GM19328 (cell line): ENCODE data around the gene SRCIN1.
"Not testable (repeated sequence)": the region's sequence is repeated elsewhere in the genome, so short reads cannot be mapped to it uniquely, and the experiment has no call there.

Experiments used
- ATAC-seq: cut with Tn5 transposase; IDR thresholded peaks from one replicate; pipeline ENCODE4 v1.9.1; 2021; ENCODE audit warnings: mild to moderate bottlenecking, moderate library complexity; ENCODE audit not compliant: unreplicated experiment

Gene SRCIN1

GRCh38 chr17:38546396-38546795 is 59.4 kb downstream of the SRCIN1 start:
- ATAC-seq, result no peak

- ATAC-seq, result no peak
These were observed 60.1 kb downstream of the SRCIN1 start for GRCh38 chr17:38545531-38546225.

DNA sequence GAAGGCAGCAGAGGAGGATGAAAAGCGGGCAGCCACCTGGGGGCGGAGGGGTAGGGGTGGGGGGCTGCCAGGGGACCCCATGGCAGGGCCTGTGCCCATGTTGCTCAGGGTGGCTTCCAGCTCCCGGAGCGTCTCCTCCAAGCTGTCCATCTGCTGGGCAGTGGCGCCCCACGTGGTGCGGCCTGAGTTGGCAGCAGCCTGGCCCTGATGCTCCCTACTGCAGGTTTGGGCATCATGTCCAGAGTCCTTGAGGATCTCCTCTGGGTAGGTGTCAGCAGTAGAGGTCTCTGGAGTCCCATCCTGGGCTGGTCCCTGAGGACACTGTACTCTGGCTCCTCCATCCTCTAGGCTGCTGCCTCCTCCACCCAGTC is 60.9 kb downstream of the SRCIN1 start:
- no peak for ATAC-seq

DNA sequence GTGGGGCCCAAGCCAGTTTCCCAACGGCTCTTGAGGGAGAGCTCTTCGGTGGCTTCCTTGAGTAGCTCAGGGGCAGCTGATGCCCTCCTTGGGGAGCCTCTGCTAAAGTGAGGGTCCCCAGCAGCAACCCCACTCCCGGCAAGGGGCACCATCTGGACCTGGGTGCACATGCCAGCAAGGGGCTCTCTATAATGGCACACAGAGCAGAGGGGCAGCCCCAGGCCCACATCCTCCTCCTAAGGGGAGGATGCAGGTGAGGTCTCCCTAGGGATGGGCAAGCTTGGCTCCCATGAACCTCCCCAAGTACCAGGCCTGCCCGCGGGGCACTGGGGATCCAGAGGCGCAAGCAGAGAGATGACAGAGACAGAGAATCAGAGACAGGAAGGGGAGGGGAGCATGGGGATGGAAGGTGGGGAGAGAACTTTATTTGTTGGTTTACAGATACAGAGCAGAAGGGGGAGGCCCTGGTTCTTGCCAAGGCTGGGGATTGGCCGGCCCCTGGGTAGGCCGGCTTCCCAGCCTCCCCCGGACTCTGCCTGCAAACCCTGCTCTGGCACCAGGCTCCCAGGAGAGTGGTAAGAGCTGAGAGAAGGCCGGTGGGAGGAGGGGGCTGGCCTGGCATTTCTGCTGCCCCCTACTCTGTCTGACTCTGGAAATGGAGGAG is 61.4 kb downstream of the SRCIN1 start:
- ATAC-seq, result no peak

GRCh38 chr17:38543403-38544174 is 62.2 kb downstream of the SRCIN1 start:
- ATAC-seq, result no peak

DNA sequence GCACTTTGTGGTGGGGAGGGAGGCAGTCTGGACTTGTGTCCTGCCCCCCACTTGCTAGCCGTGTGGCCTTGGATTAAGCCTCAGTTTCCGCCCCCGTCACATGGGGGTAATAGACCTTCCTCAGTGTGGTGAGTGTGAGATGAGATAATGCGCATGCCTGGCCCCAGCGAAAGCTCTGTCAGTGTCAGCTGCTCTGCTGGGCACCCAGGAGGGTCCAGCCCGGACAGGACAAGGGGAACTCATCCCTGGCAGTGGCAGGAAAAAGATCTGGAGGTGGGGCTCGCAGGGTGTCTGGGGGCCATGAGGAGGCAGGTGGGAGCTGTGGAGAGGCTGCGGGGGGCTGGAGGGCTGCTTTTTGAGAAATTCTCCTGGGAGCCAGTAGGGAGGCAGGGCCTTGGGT is 63.5 kb downstream of the SRCIN1 start:
- ATAC-seq, result no peak

DNA sequence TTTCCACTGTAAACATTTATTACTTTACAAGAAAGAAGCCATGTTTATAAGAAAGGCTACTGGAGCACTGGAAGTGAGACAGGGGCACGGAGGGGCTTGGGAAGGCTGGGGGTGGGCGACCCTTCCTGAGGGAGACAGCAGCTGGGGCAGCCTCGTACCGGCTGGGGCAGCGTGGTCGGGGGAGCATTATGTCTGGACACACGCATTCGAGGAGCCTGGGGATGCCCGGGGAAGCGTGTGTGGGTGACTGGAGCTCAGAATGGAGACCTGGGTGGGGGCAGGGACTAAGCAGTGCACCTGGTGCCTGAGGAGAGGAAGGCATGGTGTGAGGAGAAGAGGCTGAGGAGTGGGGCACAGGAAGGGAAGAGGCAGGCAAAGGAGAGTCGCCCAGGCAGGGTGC is 64.5 kb downstream of the SRCIN1 start:
- no peak for ATAC-seq

DNA sequence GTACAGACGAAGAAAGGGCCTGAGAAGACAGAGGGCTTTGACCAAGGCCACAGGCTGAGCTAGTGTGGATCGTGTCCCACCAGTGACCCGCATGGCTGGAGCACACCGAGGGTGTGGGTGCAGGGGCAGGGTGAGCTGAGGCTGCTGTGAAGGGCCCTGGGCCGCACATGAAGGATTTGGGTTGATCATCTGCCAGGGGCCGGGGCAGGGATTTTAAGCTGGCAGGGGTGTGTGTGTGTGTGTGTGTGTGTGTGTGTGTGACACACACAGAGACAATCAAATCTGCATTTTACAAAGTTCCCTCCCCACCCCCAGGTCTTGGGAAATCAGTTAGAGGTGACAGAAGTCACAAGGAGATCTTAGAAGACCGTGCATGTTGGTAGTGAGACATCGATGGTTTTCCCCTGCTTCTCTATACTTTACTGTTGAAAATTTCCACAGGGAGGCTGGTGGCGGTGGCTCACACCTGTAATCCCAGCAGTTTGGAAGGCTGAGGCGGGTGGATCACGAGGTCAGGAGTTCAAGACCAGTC is 65.2 kb downstream of the SRCIN1 start:
- ATAC-seq, result no peak

- ATAC-seq, result no peak
These were observed 66.4 kb downstream of the SRCIN1 start for GRCh38 chr17:38539386-38539785.

- ATAC-seq, result no peak
These were observed 66.8 kb downstream of the SRCIN1 start for GRCh38 chr17:38538906-38539305.

DNA sequence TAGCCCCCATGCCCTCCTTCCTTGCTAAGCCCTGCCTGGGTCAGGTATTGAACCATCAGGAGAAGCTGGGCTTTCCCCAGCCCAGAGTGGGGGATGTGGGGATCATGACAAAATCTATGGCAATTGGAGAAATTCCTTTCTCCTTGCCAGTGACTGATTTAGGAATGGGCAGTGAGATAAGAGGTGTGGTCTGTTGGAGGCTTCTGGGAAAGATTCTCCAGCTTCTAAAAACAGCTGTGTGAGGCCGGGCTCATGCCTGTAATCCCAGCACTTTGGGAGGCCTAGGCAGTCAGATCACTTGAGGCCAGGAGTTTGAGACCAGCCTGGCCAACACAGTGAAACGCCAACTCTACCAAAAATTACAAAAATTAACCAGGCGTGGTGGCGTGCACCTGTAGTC is 69.1 kb downstream of the SRCIN1 start:
- no peak for ATAC-seq

DNA sequence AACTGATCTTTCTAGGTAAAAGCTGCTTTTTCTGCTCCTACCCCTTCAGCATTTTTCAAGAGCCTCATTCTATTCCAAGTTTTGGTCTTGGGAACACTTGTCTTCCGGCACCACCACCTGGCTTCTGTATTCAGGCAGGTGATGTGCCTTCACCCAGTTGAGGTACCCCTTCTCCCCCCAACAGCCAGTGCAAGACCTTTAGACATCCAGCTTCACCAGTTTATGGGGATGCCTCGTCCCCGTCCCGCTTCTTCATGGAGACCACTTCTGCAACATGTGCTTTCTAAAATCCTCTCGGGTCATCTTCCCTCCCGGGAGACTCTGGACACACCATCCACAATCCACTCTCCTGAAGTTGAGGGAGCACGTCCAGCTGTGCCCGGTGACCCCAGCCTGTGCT is 69.9 kb downstream of the SRCIN1 start:
- no peak for ATAC-seq

DNA sequence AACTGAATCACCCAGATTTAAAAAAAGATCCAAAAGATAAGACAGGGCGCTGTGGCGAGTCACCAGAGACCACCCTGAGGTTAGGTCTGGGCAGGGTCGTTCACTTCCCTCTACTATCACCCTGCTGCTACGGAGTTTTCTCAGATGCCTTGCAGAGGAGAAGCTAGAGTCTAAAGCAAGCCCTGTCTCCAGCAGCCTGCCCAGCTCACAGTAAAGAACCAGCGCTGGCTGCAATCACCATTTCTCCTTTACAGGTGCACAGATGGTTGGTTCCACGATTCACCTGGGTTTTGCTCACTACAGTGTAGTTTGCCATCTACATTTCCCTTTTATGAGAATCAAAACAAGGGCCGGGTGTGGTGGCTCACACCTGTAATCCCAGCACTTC is 71.3 kb downstream of the SRCIN1 start:
- ATAC-seq, result no peak

DNA sequence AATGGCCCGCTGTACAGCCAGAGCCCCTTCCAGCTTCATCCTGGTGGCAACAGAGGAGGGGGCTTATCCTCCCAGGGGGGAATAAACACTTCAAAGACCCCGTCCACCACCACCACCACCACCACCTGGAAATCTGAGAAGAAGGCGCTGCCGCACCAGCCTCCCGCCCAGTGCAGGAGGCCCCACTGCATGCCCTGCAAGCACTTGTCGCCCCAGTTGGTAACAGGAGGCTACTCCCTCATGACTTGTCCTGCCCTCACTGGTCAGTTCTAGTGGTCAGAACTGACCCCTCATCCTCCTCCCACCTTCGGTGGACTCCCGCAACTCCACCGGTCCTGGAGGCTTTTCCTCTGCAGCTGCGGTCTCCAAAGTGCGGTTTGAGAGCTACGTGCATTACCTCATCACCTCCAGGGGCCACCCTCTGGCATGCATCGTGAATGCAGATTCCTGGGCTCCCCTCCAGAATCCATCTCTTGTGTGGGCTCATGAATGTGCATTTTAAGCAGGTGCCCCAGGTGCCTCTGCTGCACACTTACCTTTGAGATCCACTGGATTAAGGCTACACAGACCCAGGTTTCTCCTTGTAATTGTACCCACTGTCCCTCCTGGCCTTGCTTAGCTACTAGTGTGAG is 71.8 kb downstream of the SRCIN1 start:
- no peak for ATAC-seq

- no peak for ATAC-seq
These were observed 72.5 kb downstream of the SRCIN1 start for GRCh38 chr17:38533241-38533640.

DNA sequence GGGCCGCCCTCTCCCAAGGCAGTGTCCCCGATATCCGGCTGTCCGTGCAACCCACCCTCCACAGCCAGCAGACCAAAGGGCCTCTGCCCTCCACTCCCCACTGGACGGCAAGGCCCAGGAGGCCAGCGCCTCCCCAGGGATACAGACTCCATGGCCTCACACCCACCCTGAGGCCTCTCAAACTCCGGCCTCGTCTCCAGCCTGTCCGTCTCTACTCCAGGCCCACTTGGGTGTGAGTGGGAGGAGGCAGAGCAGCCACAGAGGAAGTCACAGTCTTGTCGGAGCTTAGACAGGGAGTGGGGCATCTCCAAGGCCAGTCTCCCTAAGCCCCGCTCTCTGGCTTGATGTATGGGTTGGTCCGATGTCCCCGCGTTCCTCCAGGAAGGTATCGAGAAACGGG is 73.3 kb downstream of the SRCIN1 start:
- ATAC-seq, result no peak

GRCh38 chr17:38531761-38532160 is 74.0 kb downstream of the SRCIN1 start:
- not testable (repeated sequence) for ATAC-seq

GRCh38 chr17:38530856-38531255 is 74.9 kb downstream of the SRCIN1 start:
- ATAC-seq, result not testable (repeated sequence)

DNA sequence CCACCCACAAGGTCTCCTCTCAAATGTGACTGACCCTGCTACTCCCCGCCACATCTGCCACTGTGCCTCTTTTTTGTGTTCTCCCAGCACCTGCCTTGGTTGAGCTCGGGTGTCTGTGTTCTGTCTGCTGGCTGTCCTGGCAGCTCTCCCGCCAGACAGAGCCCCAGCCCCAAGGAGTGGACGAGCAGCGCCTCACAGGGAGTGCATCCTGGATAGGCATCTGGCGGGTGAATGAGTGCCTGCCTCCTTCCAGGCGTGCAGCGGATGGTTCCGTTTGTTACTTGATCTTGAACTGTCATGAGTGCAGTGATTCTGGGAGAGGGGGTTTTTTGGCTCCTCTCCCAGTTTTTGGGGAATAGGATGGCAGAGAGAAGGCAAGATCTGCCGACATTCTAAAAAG is 77.6 kb downstream of the SRCIN1 start:
- not testable (repeated sequence) for ATAC-seq

DNA sequence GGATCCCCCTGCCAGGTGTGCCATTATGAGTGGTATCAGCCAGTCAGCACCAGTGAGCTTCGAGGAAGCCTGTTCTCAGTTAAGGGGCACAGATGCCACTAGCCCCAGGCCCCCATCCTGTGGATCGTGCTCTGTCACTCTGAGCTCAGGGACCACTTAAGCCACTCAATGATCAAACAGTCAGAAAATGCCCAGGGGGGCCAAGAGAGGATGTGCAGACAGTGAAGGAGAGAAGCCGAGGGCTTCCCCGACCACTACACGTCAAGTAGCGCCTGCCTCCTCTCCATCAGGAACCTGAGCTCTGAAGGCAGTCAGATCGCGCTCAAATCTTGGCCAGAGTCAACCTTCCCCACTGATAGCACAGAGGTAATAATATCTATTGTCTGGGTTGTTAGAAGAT is 79.2 kb downstream of the SRCIN1 start:
- ATAC-seq, result not testable (repeated sequence)

GRCh38 chr17:38512473-38513058 is 93.2 kb downstream of the SRCIN1 start:
- ATAC-seq, result no peak
